HCT116 (cell line): Measurements from ENCODE around the gene XPOT. TPM values are rescaled to one million over a fixed set of nuclear protein-coding genes. Genes with fewer than 3 reads are reported as not detected.

Experiments used
- ATAC-seq: fragments of 200-7000 bp; cut with Tn5 transposase; 2 replicates; pipeline ENCODE4 v1.9.1; 2020; ENCODE audit warnings: mild to moderate bottlenecking, moderate library complexity
- BruUV-seq: library from RNA; stranded (reverse); fragments of 400-500 nt; replicated peaks from 2 replicates; lab custom pipeline; 2021; lab: Mats Ljungman, UMichigan
- CTCF ChIA-PET: fragments of 300-600 bp; sonication (Branson Sonifier 250); formaldehyde crosslinking; loops from one replicate; lab custom pipeline; 2021; ENCODE audit warnings: antibody characterized with exemption; lab: Charles Lee
- POLR2A ChIA-PET: fragments of 300-600, 350-600 bp; sonication (Branson Sonifier 250); formaldehyde crosslinking; loops from one replicate; lab custom pipeline; 2021; ENCODE audit warnings: antibody characterized with exemption; lab: Charles Lee
- RAD21 ChIA-PET, 2 experiments: fragments of 300-600 bp; sonication (Branson Sonifier 250); formaldehyde crosslinking; loops; one replicate each; lab custom pipeline; 2023; ENCODE audit warnings: low total read pairs in 2 of 2; ENCODE audit not compliant: uncharacterized antibody in 2 of 2, unreplicated experiment in 2 of 2, low non-redundant PET in 1 of 2; lab: Charles Lee
- DNase-seq: peaks from one replicate; pipeline ENCODE4 v3.0.0-alpha.2; 2010; ENCODE audit warnings: low read depth, low spot score
- H2AFZ ChIP-seq: fragments of 200-600 bp; shearing (Covaris generic), sonication (generic); 2 replicates; pipeline ENCODE4 v1.6.1; 2017; ENCODE audit warnings: low read depth, mixed run types, mixed read lengths, antibody characterized with exemption, low read length; ENCODE audit not compliant: poor library complexity, severe bottlenecking
- H3K27ac ChIP-seq: 2 replicates; pipeline ENCODE4 v1.5.1; 2012; ENCODE audit warnings: low read depth, low read length
- H3K27me3 ChIP-seq: fragments of 200-600 bp; sonication (generic); 2 replicates; pipeline ENCODE4 v1.6.1; 2016; ENCODE audit warnings: mixed run types, low read length, mixed read lengths; ENCODE audit not compliant: insufficient read depth
- H3K36me3 ChIP-seq, 2 experiments: fragments of 200-500 bp in 1 of 2; fragments of 200-600 bp in 1 of 2; sonication (Bioruptor generic) in 1 of 2; sonication (generic) in 1 of 2; 2 replicates each; pipeline versions ENCODE4 v1.5.1 to v1.6.1; 2014 to 2016; ENCODE audit warnings: low read length in 2 of 2, inconsistent platforms in 1 of 2, mixed read lengths in 1 of 2, mixed run types in 1 of 2; ENCODE audit not compliant: insufficient read depth in 2 of 2, control insufficient read depth in 1 of 2
- H3K4me1 ChIP-seq, 2 experiments: fragments of 200-600 bp in 1 of 2; sonication (generic) in 1 of 2; 2 replicates each; pipeline versions ENCODE4 v1.5.1 to v1.6.1; 2012 to 2017; ENCODE audit warnings: low read length in 2 of 2, inconsistent platforms in 1 of 2, mild to moderate bottlenecking in 1 of 2, mixed read lengths in 1 of 2, mixed run types in 1 of 2, moderate library complexity in 1 of 2; ENCODE audit not compliant: insufficient read depth in 2 of 2, control insufficient read depth in 1 of 2
- H3K4me2 ChIP-seq: fragments of 200-600 bp; sonication (generic); 2 replicates; pipeline ENCODE4 v1.6.1; 2017; ENCODE audit warnings: mixed run types, low read length, mixed read lengths
- H3K4me3 ChIP-seq, 2 experiments: fragments of 200-600 bp in 1 of 2; sonication (generic) in 1 of 2; replicated peaks in 1 of 2; 2 replicates each; pipeline ENCODE4 v1.5.1; 2011 to 2016; ENCODE audit warnings: low read length in 2 of 2, control low read depth in 1 of 2, low read depth in 1 of 2, mild to moderate bottlenecking in 1 of 2, mixed read lengths in 1 of 2, mixed run types in 1 of 2
- H3K79me2 ChIP-seq: fragments of 200-600 bp; sonication (generic); 2 replicates; pipeline ENCODE4 v1.6.1; 2017; ENCODE audit warnings: mild to moderate bottlenecking, mixed run types, low read length, moderate library complexity, mixed read lengths; ENCODE audit not compliant: insufficient read depth
- H3K9ac ChIP-seq: fragments of 200-600 bp; sonication (generic); 2 replicates; pipeline ENCODE4 v1.6.1; 2016; ENCODE audit warnings: low read length, mixed read lengths
- H3K9me2 ChIP-seq: fragments of 200-600 bp; sonication (generic), shearing (Covaris generic); 2 replicates; pipeline ENCODE4 v1.6.1; 2017; ENCODE audit warnings: mixed run types, mild to moderate bottlenecking, moderate library complexity; ENCODE audit not compliant: insufficient read depth
- H3K9me3 ChIP-seq, 2 experiments: fragments of 200-500 bp in 1 of 2; fragments of 200-600 bp in 1 of 2; sonication (Bioruptor generic) in 1 of 2; sonication (generic) in 1 of 2; 2 replicates each; pipeline ENCODE4 v1.6.1; 2014 to 2017; ENCODE audit warnings: low read length in 2 of 2, mixed read lengths in 2 of 2, inconsistent platforms in 1 of 2, low read depth in 1 of 2, mild to moderate bottlenecking in 1 of 2, mixed run types in 1 of 2, moderate library complexity in 1 of 2; ENCODE audit not compliant: control insufficient read depth in 1 of 2, insufficient read depth in 1 of 2
- H4K20me1 ChIP-seq: fragments of 200-600 bp; sonication (generic), shearing (Covaris generic); 2 replicates; pipeline ENCODE4 v1.6.1; 2017; ENCODE audit warnings: mixed run types, mild to moderate bottlenecking, moderate library complexity; ENCODE audit not compliant: insufficient read depth
- ATF3 ChIP-seq: IDR thresholded peaks from 2 replicates; pipeline ENCODE4 v1.6.1; 2012
- CBX3 ChIP-seq: IDR thresholded peaks from 2 replicates; pipeline ENCODE4 v1.6.1; 2012; ENCODE audit warnings: low read depth
- EGR1 ChIP-seq: IDR thresholded peaks from 2 replicates; pipeline ENCODE4 v1.6.1; 2012; ENCODE audit warnings: low read depth
- ELF1 ChIP-seq: IDR thresholded peaks from 2 replicates; pipeline ENCODE4 v1.6.1; 2012; ENCODE audit warnings: low read depth, borderline replicate concordance
- FOSL1 ChIP-seq: IDR thresholded peaks from 2 replicates; pipeline ENCODE4 v1.6.1; 2012; ENCODE audit warnings: low read depth
- RAD21 ChIP-seq: IDR thresholded peaks from 2 replicates; pipeline ENCODE4 v1.6.1; 2012; ENCODE audit warnings: low read depth, mild to moderate bottlenecking
- SIN3A ChIP-seq: IDR thresholded peaks from 2 replicates; pipeline ENCODE4 v1.6.1; 2012; ENCODE audit warnings: low read depth
- SP1 ChIP-seq: IDR thresholded peaks from 2 replicates; pipeline ENCODE4 v1.6.1; 2012; ENCODE audit warnings: low read depth
- TCF7L2 ChIP-seq: IDR thresholded peaks from 2 replicates; pipeline ENCODE4 v1.7.0; 2011; ENCODE audit warnings: borderline replicate concordance, inconsistent platforms; ENCODE audit not compliant: insufficient read depth, insufficient read length; ENCODE audit errors: extremely low read depth
- YY1 ChIP-seq: IDR thresholded peaks from 2 replicates; pipeline ENCODE4 v1.6.1; 2011; ENCODE audit warnings: low read length, low read depth, moderate library complexity, mild to moderate bottlenecking; ENCODE audit not compliant: insufficient replicate concordance; ENCODE audit errors: extremely low read depth
- ZBTB33 ChIP-seq: IDR thresholded peaks from 2 replicates; pipeline ENCODE4 v1.6.1; 2011; ENCODE audit warnings: mild to moderate bottlenecking, low read length, moderate library complexity; ENCODE audit not compliant: insufficient replicate concordance; ENCODE audit errors: extremely low read depth
- ZFX ChIP-seq: fragments of 450-650 bp; IDR thresholded peaks from 2 replicates; pipeline ENCODE4 v1.6.1; 2017
- ZNF274 ChIP-seq: fragments of 200-500 bp; sonication (Bioruptor generic); IDR thresholded peaks from 2 replicates; pipeline ENCODE4 v1.6.1; 2014; ENCODE audit warnings: mild to moderate bottlenecking, low read depth, low read length, inconsistent platforms
- intact Hi-C: fragments of 100-400 bp; cut with micrococcal nuclease; formaldehyde crosslinking; loops from 2 replicates; pipeline ENCODE4 v1.10.0; 2022
- total RNA-seq: library from RNA; stranded (reverse); gene quantifications from one replicate; pipeline ENCODE4 v1.2.1, GENCODE V29; 2021; ENCODE audit not compliant: unreplicated experiment
- TF ChIP-seq, protein P1 (sequence below), 3 experiments: fragments of 200-600 bp in 1 of 3; sonication (generic) in 1 of 3; IDR thresholded peaks in 2 of 3; conservative IDR thresholded peaks in 1 of 3; 2 replicates each; pipeline ENCODE4 v1.5.1; 2012 to 2017; ENCODE audit warnings: low read depth in 2 of 3, low read length in 2 of 3, antibody characterized with exemption in 1 of 3, borderline replicate concordance in 1 of 3, control low read depth in 1 of 3, mild to moderate bottlenecking in 1 of 3, mixed read lengths in 1 of 3, mixed run types in 1 of 3, moderate library complexity in 1 of 3; ENCODE audit not compliant: insufficient read depth in 1 of 3
- TF ChIP-seq, protein P2 (sequence below): IDR thresholded peaks from 2 replicates; pipeline ENCODE4 v1.6.1; 2012

XPOT gene
- total RNA-seq, 1 experiment from 2014 or later, result 120 TPM

DNA sequence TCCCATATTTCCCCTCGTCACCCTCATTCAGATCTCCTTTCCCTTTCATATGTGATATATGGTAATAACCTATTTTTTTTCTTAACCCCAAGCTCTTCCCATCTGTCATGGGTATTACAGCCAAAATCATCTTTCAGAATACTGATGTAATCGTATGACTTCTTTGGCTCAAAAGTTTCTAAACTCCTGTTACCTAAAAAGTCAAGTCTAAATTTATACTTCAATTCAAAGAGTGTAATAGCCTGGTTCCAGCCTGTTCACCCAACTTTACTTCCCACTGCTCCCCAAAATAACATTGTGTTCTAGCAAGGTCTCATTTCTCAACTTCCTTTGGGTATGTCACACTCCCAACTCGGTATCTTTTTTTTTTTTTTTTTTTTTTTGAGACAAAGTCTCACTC is 96.2 kb downstream of the XPOT start:
- POLR2A ChIA-PET, result no interaction called here
- Histone ChIP-seq H3K4me3 (no peak overlapping the region), H3K79me2 (no peaks in the 10 kb centered on the region), H3K4me1 (no peaks in the 10 kb centered on the region), H3K27me3 (no peaks in the 10 kb centered on the region), H2AFZ (no peak overlapping the region)
- intact Hi-C loops, result no loop called here
- CTCF ChIA-PET, result no interaction called here
- TF ChIP-seq ZNF274, result no peak
- TF ChIP-seq ELF1, result no peak
- TF ChIP-seq SP1, result no peak
- TF ChIP-seq, protein P1, sequence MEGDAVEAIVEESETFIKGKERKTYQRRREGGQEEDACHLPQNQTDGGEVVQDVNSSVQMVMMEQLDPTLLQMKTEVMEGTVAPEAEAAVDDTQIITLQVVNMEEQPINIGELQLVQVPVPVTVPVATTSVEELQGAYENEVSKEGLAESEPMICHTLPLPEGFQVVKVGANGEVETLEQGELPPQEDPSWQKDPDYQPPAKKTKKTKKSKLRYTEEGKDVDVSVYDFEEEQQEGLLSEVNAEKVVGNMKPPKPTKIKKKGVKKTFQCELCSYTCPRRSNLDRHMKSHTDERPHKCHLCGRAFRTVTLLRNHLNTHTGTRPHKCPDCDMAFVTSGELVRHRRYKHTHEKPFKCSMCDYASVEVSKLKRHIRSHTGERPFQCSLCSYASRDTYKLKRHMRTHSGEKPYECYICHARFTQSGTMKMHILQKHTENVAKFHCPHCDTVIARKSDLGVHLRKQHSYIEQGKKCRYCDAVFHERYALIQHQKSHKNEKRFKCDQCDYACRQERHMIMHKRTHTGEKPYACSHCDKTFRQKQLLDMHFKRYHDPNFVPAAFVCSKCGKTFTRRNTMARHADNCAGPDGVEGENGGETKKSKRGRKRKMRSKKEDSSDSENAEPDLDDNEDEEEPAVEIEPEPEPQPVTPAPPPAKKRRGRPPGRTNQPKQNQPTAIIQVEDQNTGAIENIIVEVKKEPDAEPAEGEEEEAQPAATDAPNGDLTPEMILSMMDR (IDR thresholded peaks at IDR 0.05 in 2 of 3, conservative IDR thresholded peaks at IDR 0.05 in 1 of 3; ENCODE audit: borderline replicate concordance in 1 of 3, insufficient read depth in 1 of 3, low read depth in 2 of 3, low read length in 2 of 3), result no peak
- TF ChIP-seq, protein P2, sequence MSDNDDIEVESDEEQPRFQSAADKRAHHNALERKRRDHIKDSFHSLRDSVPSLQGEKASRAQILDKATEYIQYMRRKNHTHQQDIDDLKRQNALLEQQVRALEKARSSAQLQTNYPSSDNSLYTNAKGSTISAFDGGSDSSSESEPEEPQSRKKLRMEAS, result no peak
- no peak for TF ChIP-seq CBX3
- TF ChIP-seq RAD21, result no peak
- TF ChIP-seq ZBTB33, result no peak
- TF ChIP-seq TCF7L2, result no peak
- TF ChIP-seq SIN3A, result no peak
- no peak for TF ChIP-seq YY1
- TF ChIP-seq FOSL1, result no peak
- no peak for TF ChIP-seq ATF3
- TF ChIP-seq EGR1, result no peak
- TF ChIP-seq ZFX, result no peak
- TF ChIP-seq, all 23 proteins: peak for 0
- DNase-seq, result no peak
- Histone ChIP-seq H3K9me3 (no peaks in the 10 kb centered on the region), H3K27ac (no peak overlapping the region), H3K9me2 (no peaks in the 10 kb centered on the region), H3K9ac (no peak overlapping the region), H3K36me3 (peaks cover 31 to 38% of the 10 kb centered on the region in 2 experiments), H3K4me2 (no peak overlapping the region), H4K20me1 (no peaks in the 10 kb centered on the region; the same call in 1 of the 2 replicates)
- no peak for ATAC-seq
- BruUV-seq, result no TSS peak
- RAD21 ChIA-PET, result no interaction called here
